Endodermal cell (in vitro differentiated cells): ENCODE measurements around the gene LRMDA. TPM values are rescaled to one million over a fixed set of nuclear protein-coding genes. Genes with fewer than 3 reads are reported as not detected.

ENCODE experiments used
- DNase-seq: peaks from one replicate; pipeline ENCODE4 v3.0.0-alpha.2; 2017
- H3K27ac ChIP-seq: 2 replicates; pipeline ENCODE4 v1.5.1; 2013; ENCODE audit warnings: mild to moderate bottlenecking, low read depth, low read length, moderate library complexity
- H3K27me3 ChIP-seq: 2 replicates; pipeline ENCODE4 v1.6.1; 2013; ENCODE audit warnings: mild to moderate bottlenecking, low read length, moderate library complexity; ENCODE audit not compliant: insufficient read depth, control insufficient read depth, poor library complexity, severe bottlenecking
- H3K36me3 ChIP-seq: 2 replicates; pipeline ENCODE4 v1.7.0; 2013; ENCODE audit warnings: mild to moderate bottlenecking, low read length, moderate library complexity; ENCODE audit not compliant: control insufficient read depth, insufficient read depth
- H3K4me1 ChIP-seq: one replicate; pipeline ENCODE4 v1.7.0; 2013; ENCODE audit warnings: low read length; ENCODE audit not compliant: control insufficient read depth, insufficient read depth
- H3K4me3 ChIP-seq: 2 replicates; pipeline ENCODE4 v1.5.1; 2013; ENCODE audit warnings: mild to moderate bottlenecking, low read length, moderate library complexity
- H3K9ac ChIP-seq: 2 replicates; pipeline ENCODE4 v1.6.1; 2013; ENCODE audit warnings: mild to moderate bottlenecking, low read length, moderate library complexity; ENCODE audit not compliant: poor library complexity, severe bottlenecking; ENCODE audit errors: extremely low read depth
- H3K9me3 ChIP-seq: 2 replicates; pipeline ENCODE4 v1.6.1; 2013; ENCODE audit warnings: mild to moderate bottlenecking, low read length, moderate library complexity; ENCODE audit not compliant: control insufficient read depth
- H3K27ac Mint-ChIP-seq: 2 replicates; pipeline ENCODE4 v1.8.0; 2020; ENCODE audit warnings: mixed read lengths
- H3K27me3 Mint-ChIP-seq: 2 replicates; pipeline ENCODE4 v1.8.0; 2021; ENCODE audit warnings: mild to moderate bottlenecking, mixed read lengths; ENCODE audit not compliant: insufficient read depth
- H3K36me3 Mint-ChIP-seq: 2 replicates; pipeline ENCODE4 v1.8.0; 2020; ENCODE audit warnings: low read depth, mixed read lengths
- H3K4me1 Mint-ChIP-seq: 2 replicates; pipeline ENCODE4 v1.8.0; 2020; ENCODE audit warnings: mixed read lengths
- H3K4me3 Mint-ChIP-seq: 2 replicates; pipeline ENCODE4 v1.8.0; 2020; ENCODE audit warnings: mild to moderate bottlenecking, moderate library complexity, mixed read lengths
- H3K9me3 Mint-ChIP-seq: 2 replicates; pipeline ENCODE4 v1.8.0; 2020; ENCODE audit warnings: mild to moderate bottlenecking, mixed read lengths
- CTCF ChIP-seq: fragments of 200-600 bp; sonication (generic); conservative IDR thresholded peaks from 2 replicates; pipeline ENCODE4 v1.5.0; 2021; ENCODE audit warnings: antibody characterized with exemption, mild to moderate bottlenecking
- WGBS, 2 experiments: methylation state at CpG; one replicate each; pipeline versions ENCODE4 v1.1.5 to v1.1.7; 2013; ENCODE audit warnings: missing lambda C conversion rate in 2 of 2, mixed read lengths in 1 of 2; ENCODE audit not compliant: insufficient coverage in 1 of 2, insufficient read length in 1 of 2; 5-methylcytosine and 5-hydroxymethylcytosine counted together
- total RNA-seq, 2 donors: library from RNA; stranded (reverse); fragmentation: NEBNext Ultra II Directional in 1 of 2; extraction: Animal tissue kit (Norgen Biotek cat#: 25700) in 1 of 2; gene quantifications; 2 replicates in 1 of 2; 3 replicates in 1 of 2; pipeline ENCODE4 v1.2.1, GENCODE V29; 2021

LRMDA gene
- total RNA-seq, 2 donors from 2014 or later, result 1.7 to 5.1 TPM

- Mint-ChIP-seq H3K4me1 (no peaks in the 10 kb centered on the region), H3K4me3 (no peak overlapping the region), H3K27ac (no peak overlapping the region), H3K36me3 (no peaks in the 10 kb centered on the region), H3K9me3 (no peaks in the 10 kb centered on the region), H3K27me3 (no peaks in the 10 kb centered on the region)
- Histone ChIP-seq H3K4me1 (no peaks in the 10 kb centered on the region), H3K4me3 (no peak overlapping the region), H3K9ac (no peak overlapping the region), H3K9me3 (no peaks in the 10 kb centered on the region), H3K36me3 (no peaks in the 10 kb centered on the region), H3K27ac (no peak overlapping the region), H3K27me3 (no peaks in the 10 kb centered on the region)
- TF ChIP-seq CTCF, result no peak
- 94 to 100% methylated on average over 2 to 3 of the region's 3 CpGs for WGBS, 2 experiments
- no peak for DNase-seq
Measured at GRCh38 chr10:75932921-75933320, 501.5 kb downstream of the LRMDA start.

- no peak overlapping the region for H3K9ac ChIP-seq
- Mint-ChIP-seq H3K27ac (no peak overlapping the region), H3K36me3 (no peaks in the 10 kb centered on the region), H3K9me3 (no peaks in the 10 kb centered on the region), H3K27me3 (peaks cover 4% of the 10 kb centered on the region), H3K4me3 (no peak overlapping the region), H3K4me1 (no peaks in the 10 kb centered on the region)
- no peaks in the 10 kb centered on the region for H3K4me1 ChIP-seq
- DNase-seq, result peak; percentile 2
- no peak overlapping the region for H3K4me3 ChIP-seq
- WGBS, 2 experiments, result 86 to 87% methylated on average over 3 of the region's 3 CpGs
- H3K27me3 ChIP-seq, result no peaks in the 10 kb centered on the region
- no peaks in the 10 kb centered on the region for H3K9me3 ChIP-seq
- no peaks in the 10 kb centered on the region for H3K36me3 ChIP-seq
- TF ChIP-seq CTCF, result no peak
- no peak overlapping the region for H3K27ac ChIP-seq
Measured at GRCh38 chr10:75935240-75935639, 503.8 kb downstream of the LRMDA start.

- Mint-ChIP-seq H3K27ac (no peak overlapping the region), H3K27me3 (peaks cover 4% of the 10 kb centered on the region), H3K4me1 (no peaks in the 10 kb centered on the region), H3K4me3 (no peak overlapping the region), H3K36me3 (no peaks in the 10 kb centered on the region), H3K9me3 (no peaks in the 10 kb centered on the region)
- no peak for TF ChIP-seq CTCF
- no peaks in the 10 kb centered on the region for H3K36me3 ChIP-seq
- H3K9ac ChIP-seq, result no peak overlapping the region
- no peaks in the 10 kb centered on the region for H3K27me3 ChIP-seq
- H3K27ac ChIP-seq, result no peak overlapping the region
- no peaks in the 10 kb centered on the region for H3K9me3 ChIP-seq
- H3K4me3 ChIP-seq, result no peak overlapping the region
- no peaks in the 10 kb centered on the region for H3K4me1 ChIP-seq
- peak; percentile 24 for DNase-seq
- WGBS, 2 experiments, result 83 to 89% methylated on average over 3 to 5 of the region's 5 CpGs
Measured at GRCh38 chr10:75935650-75936400, 504.4 kb downstream of the LRMDA start.
